H9 (cell line): Measurements from ENCODE around the gene TSPAN3. TPM values are rescaled to one million over a fixed set of nuclear protein-coding genes. Genes with fewer than 3 reads are reported as not detected.

Source experiments
- DNase-seq: peaks from one replicate; pipeline ENCODE4 v3.0.0-alpha.2; 2017
- H2AFZ ChIP-seq: one replicate; pipeline ENCODE4 v1.6.1; 2013; ENCODE audit warnings: mild to moderate bottlenecking, low read length, control low read depth, moderate library complexity
- H2AK5ac ChIP-seq: 2 replicates; pipeline ENCODE4 v1.6.1; 2013; ENCODE audit warnings: low read length, control low read depth, mixed read lengths; ENCODE audit not compliant: insufficient read length
- H2BK120ac ChIP-seq: one replicate; pipeline ENCODE4 v1.6.1; 2013; ENCODE audit warnings: low read depth, mild to moderate bottlenecking, low read length, control low read depth, inconsistent platforms; ENCODE audit not compliant: poor library complexity, severe bottlenecking
- H2BK12ac ChIP-seq: 2 replicates; pipeline ENCODE4 v1.6.1; 2013; ENCODE audit warnings: low read length, control low read depth, mixed read lengths, low read depth; ENCODE audit not compliant: insufficient read length
- H2BK15ac ChIP-seq: 2 replicates; pipeline ENCODE4 v1.6.1; 2013; ENCODE audit warnings: low read depth, low read length, control low read depth
- H2BK20ac ChIP-seq: one replicate; pipeline ENCODE4 v1.6.1; 2013; ENCODE audit warnings: low read depth, mild to moderate bottlenecking, low read length, control low read depth, inconsistent platforms; ENCODE audit not compliant: poor library complexity, severe bottlenecking
- H2BK5ac ChIP-seq: 2 replicates; pipeline ENCODE4 v1.6.1; 2013; ENCODE audit warnings: low read length, control low read depth, mixed read lengths; ENCODE audit not compliant: insufficient read length
- H3K14ac ChIP-seq: 2 replicates; pipeline ENCODE4 v1.6.1; 2013; ENCODE audit warnings: low read length, control low read depth; ENCODE audit not compliant: insufficient read depth
- H3K18ac ChIP-seq: 2 replicates; pipeline ENCODE4 v1.6.1; 2013; ENCODE audit warnings: low read depth, mild to moderate bottlenecking, mixed read lengths, low read length, control low read depth; ENCODE audit not compliant: insufficient read length
- H3K23ac ChIP-seq: 2 replicates; pipeline ENCODE4 v1.6.1; 2013; ENCODE audit warnings: low read length, control low read depth, mixed read lengths, low read depth; ENCODE audit not compliant: insufficient read length
- H3K23me2 ChIP-seq: 2 replicates; pipeline ENCODE4 v1.6.1; 2013; ENCODE audit warnings: low read depth, mild to moderate bottlenecking, mixed read lengths, low read length, control low read depth; ENCODE audit not compliant: insufficient read length, poor library complexity, severe bottlenecking
- H3K27ac ChIP-seq: 2 replicates; pipeline ENCODE4 v1.5.1; 2013; ENCODE audit warnings: low read length, control low read depth, mixed read lengths, low read depth; ENCODE audit not compliant: insufficient read length
- H3K27me3 ChIP-seq: 2 replicates; pipeline ENCODE4 v1.6.1; 2013; ENCODE audit warnings: low read length, control low read depth, inconsistent platforms; ENCODE audit not compliant: insufficient read depth
- H3K4ac ChIP-seq: 2 replicates; pipeline ENCODE4 v1.6.1; 2013; ENCODE audit warnings: low read depth, mild to moderate bottlenecking, control low read depth, inconsistent platforms, low read length, moderate library complexity
- H3K4me1 ChIP-seq: 2 replicates; pipeline ENCODE4 v1.6.1; 2013; ENCODE audit warnings: low read length, control low read depth, inconsistent platforms; ENCODE audit not compliant: insufficient read depth
- H3K4me2 ChIP-seq: 2 replicates; pipeline ENCODE4 v1.6.1; 2013; ENCODE audit warnings: low read length, control low read depth, mixed read lengths; ENCODE audit not compliant: insufficient read length, insufficient read depth
- H3K56ac ChIP-seq: 2 replicates; pipeline ENCODE4 v1.6.1; 2013; ENCODE audit warnings: low read depth, mild to moderate bottlenecking, mixed read lengths, low read length, control low read depth; ENCODE audit not compliant: insufficient read length
- H3K79me1 ChIP-seq: 2 replicates; pipeline ENCODE4 v1.6.1; 2013; ENCODE audit warnings: low read depth, mild to moderate bottlenecking, moderate library complexity, low read length, control low read depth, inconsistent platforms; ENCODE audit not compliant: insufficient read depth, poor library complexity, severe bottlenecking
- H3K79me2 ChIP-seq: 2 replicates; pipeline ENCODE4 v1.6.1; 2013; ENCODE audit warnings: low read length, control low read depth, inconsistent platforms; ENCODE audit not compliant: insufficient read depth
- H3K9ac ChIP-seq: 2 replicates; pipeline ENCODE4 v1.6.1; 2013; ENCODE audit warnings: low read length, control low read depth, mixed read lengths; ENCODE audit not compliant: insufficient read length; ENCODE audit errors: extremely low read depth
- H3K9me3 ChIP-seq: one replicate; pipeline ENCODE4 v1.6.1; 2013; ENCODE audit warnings: low read depth, low read length, inconsistent platforms; ENCODE audit not compliant: control insufficient read depth
- H3T11ph ChIP-seq: one replicate; pipeline ENCODE4 v1.6.1; 2013; ENCODE audit warnings: mild to moderate bottlenecking, low read length, control low read depth, inconsistent platforms
- H4K20me1 ChIP-seq: one replicate; pipeline ENCODE4 v1.6.1; 2013; ENCODE audit not compliant: control insufficient read depth, insufficient read length, insufficient read depth
- H4K5ac ChIP-seq: 2 replicates; pipeline ENCODE4 v1.6.1; 2013; ENCODE audit warnings: low read depth, mild to moderate bottlenecking, mixed read lengths, low read length, control low read depth; ENCODE audit not compliant: insufficient read length
- H4K8ac ChIP-seq: replicated peaks from 2 replicates; pipeline ENCODE4 v1.6.1; 2013; ENCODE audit warnings: low read length, control low read depth, mixed read lengths, low read depth; ENCODE audit not compliant: insufficient read length
- H4K91ac ChIP-seq: 2 replicates; pipeline ENCODE4 v1.6.1; 2013; ENCODE audit warnings: low read depth, mild to moderate bottlenecking, moderate library complexity, mixed read lengths, low read length, control low read depth; ENCODE audit not compliant: insufficient read length
- H3K27ac Mint-ChIP-seq, 3 experiments: 2 replicates in 2 of 3; 3 replicates in 1 of 3; pipeline ENCODE4 v1.8.0; 2020 to 2021; ENCODE audit warnings: mixed read lengths in 3 of 3, mild to moderate bottlenecking in 1 of 3, moderate library complexity in 1 of 3
- H3K27me3 Mint-ChIP-seq: 2 replicates; pipeline ENCODE4 v1.8.0; 2021; ENCODE audit warnings: low read depth, mild to moderate bottlenecking, moderate library complexity, mixed read lengths
- H3K36me3 Mint-ChIP-seq, 3 experiments: 2 replicates in 2 of 3; 3 replicates in 1 of 3; pipeline ENCODE4 v1.8.0; 2020 to 2021; ENCODE audit warnings: low read depth in 3 of 3, mixed read lengths in 3 of 3; ENCODE audit not compliant: insufficient read depth in 1 of 3
- H3K4me1 Mint-ChIP-seq, 2 experiments: 2 replicates each; pipeline ENCODE4 v1.8.0; 2020; ENCODE audit warnings: mixed read lengths in 2 of 2
- H3K4me3 Mint-ChIP-seq, 2 experiments: 2 replicates in 1 of 2; 3 replicates in 1 of 2; pipeline ENCODE4 v1.8.0; 2020 to 2021; ENCODE audit warnings: mild to moderate bottlenecking in 2 of 2, mixed read lengths in 2 of 2, moderate library complexity in 1 of 2
- H3K9me3 Mint-ChIP-seq, 2 experiments: 2 replicates in 1 of 2; 3 replicates in 1 of 2; pipeline ENCODE4 v1.8.0; 2020; ENCODE audit warnings: mild to moderate bottlenecking in 2 of 2, mixed read lengths in 2 of 2, moderate library complexity in 1 of 2
- WGBS: extraction: QIAGEN DNeasy Blood & Tissue Kit; methylation state at CpG from one replicate; pipeline ENCODE4 v1.1.7; 2013; ENCODE audit warnings: missing lambda C conversion rate, low lambda C conversion rate, mixed read lengths; ENCODE audit not compliant: insufficient read length; ENCODE audit errors: extremely low coverage; 5-methylcytosine and 5-hydroxymethylcytosine counted together
- total RNA-seq: library from RNA; stranded (reverse); gene quantifications from 2 replicates; pipeline ENCODE4 v1.2.1, GENCODE V29; 2021
- TF ChIP-seq, protein P1 (sequence below): fragments of 200-600 bp; sonication (generic); conservative IDR thresholded peaks from 3 replicates; pipeline ENCODE4 v1.8.0; 2021; ENCODE audit warnings: antibody characterized with exemption, mild to moderate bottlenecking

The TSPAN3 gene
- total RNA-seq, 1 experiment from 2014 or later, result 117 TPM

DNA sequence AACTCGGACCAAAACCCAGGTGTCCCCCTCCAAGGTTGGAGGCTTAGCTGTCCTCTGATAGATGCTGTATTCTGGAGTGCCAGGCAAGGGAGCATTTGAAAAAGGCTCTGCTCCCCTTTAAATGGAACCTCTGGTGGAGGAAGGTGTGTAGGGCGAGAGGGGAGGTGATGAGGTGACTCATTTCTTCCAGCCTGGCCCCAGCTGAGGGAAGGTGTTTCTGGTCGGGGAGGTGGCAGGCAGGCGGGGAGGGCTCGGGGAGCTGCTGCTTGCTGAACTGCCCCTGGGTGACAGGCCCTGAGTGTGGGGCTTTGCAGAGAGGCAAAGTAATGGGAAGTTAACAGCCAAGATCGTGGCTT, 57.2 kb downstream of the TSPAN3 start:
- no peak overlapping the region for H2BK120ac ChIP-seq
- H3K4me1 Mint-ChIP-seq, result 0 out of 4 replicates have a peak, but pooled peaks cover 0 to 4% of the 10 kb centered on the region in 2 experiments
- H3K4me1 ChIP-seq, result no peaks in the 10 kb centered on the region
- no peak overlapping the region for H2BK5ac ChIP-seq
- no peaks in the 10 kb centered on the region for H3K23me2 ChIP-seq
- no peak overlapping the region for H3K18ac ChIP-seq
- no peaks in the 10 kb centered on the region for H3K9me3 Mint-ChIP-seq
- TF ChIP-seq, protein P1, sequence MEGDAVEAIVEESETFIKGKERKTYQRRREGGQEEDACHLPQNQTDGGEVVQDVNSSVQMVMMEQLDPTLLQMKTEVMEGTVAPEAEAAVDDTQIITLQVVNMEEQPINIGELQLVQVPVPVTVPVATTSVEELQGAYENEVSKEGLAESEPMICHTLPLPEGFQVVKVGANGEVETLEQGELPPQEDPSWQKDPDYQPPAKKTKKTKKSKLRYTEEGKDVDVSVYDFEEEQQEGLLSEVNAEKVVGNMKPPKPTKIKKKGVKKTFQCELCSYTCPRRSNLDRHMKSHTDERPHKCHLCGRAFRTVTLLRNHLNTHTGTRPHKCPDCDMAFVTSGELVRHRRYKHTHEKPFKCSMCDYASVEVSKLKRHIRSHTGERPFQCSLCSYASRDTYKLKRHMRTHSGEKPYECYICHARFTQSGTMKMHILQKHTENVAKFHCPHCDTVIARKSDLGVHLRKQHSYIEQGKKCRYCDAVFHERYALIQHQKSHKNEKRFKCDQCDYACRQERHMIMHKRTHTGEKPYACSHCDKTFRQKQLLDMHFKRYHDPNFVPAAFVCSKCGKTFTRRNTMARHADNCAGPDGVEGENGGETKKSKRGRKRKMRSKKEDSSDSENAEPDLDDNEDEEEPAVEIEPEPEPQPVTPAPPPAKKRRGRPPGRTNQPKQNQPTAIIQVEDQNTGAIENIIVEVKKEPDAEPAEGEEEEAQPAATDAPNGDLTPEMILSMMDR, result no peak
- no peak overlapping the region for H3K23ac ChIP-seq
- no peak overlapping the region for H3K56ac ChIP-seq
- DNase-seq, result no peak
- H2BK20ac ChIP-seq, result no peak overlapping the region
- no peak overlapping the region for H3K14ac ChIP-seq
- no peak overlapping the region for H3K27ac ChIP-seq
- no peak overlapping the region for H2AK5ac ChIP-seq
- no CpG with 5 or more reads among the region's 6 CpGs for WGBS
- H3K36me3 Mint-ChIP-seq, result no peaks in the 10 kb centered on the region
- H3K4me3 Mint-ChIP-seq, result no peak overlapping the region
- H3K9me3 ChIP-seq, result no peaks in the 10 kb centered on the region
- no peak overlapping the region for H2BK15ac ChIP-seq
- H3K79me2 ChIP-seq, result no peaks in the 10 kb centered on the region
- H3K79me1 ChIP-seq, result no peaks in the 10 kb centered on the region
- no peaks in the 10 kb centered on the region for H3K27me3 ChIP-seq
- H3K4ac ChIP-seq, result no peak overlapping the region
- no peaks in the 10 kb centered on the region for H4K20me1 ChIP-seq
- H3T11ph ChIP-seq, result no peak overlapping the region
- H4K5ac ChIP-seq, result no peak overlapping the region
- H3K9ac ChIP-seq, result no peak overlapping the region
- no peak overlapping the region for H3K27ac Mint-ChIP-seq
- no peak overlapping the region for H4K8ac ChIP-seq
- H3K4me2 ChIP-seq, result no peak overlapping the region
- H4K91ac ChIP-seq, result no peak overlapping the region
- no peak overlapping the region for H2BK12ac ChIP-seq
- H3K27me3 Mint-ChIP-seq, result no peaks in the 10 kb centered on the region; the same call in none of the 2 replicates
- no peak overlapping the region for H2AFZ ChIP-seq
